H1 (cell line): ENCODE measurements around the gene TBC1D2B. TPM values are rescaled to one million over a fixed set of nuclear protein-coding genes. Genes with fewer than 3 reads are reported as not detected.

ENCODE experiments used
- CTCF ChIA-PET: fragments of 300-600 bp; sonication (Branson Sonifier 250); formaldehyde crosslinking; loops from one replicate; lab custom pipeline; 2021; ENCODE audit not compliant: partially characterized antibody; lab: Charles Lee
- POLR2A ChIA-PET: fragments of 300-600 bp; sonication (Branson Sonifier 250); formaldehyde crosslinking; loops from one replicate; lab custom pipeline; 2021; ENCODE audit warnings: inconsistent platforms; ENCODE audit not compliant: partially characterized antibody; lab: Charles Lee
- DNase-seq, 2 experiments: peaks; one replicate each; pipeline versions ENCODE4 v3.0.0 to v3.0.0-alpha.2; 2010 to 2022; ENCODE audit warnings: low spot score in 2 of 2, low read depth in 1 of 2, mixed read lengths in 1 of 2
- FAIRE-seq: peaks from 2 replicates; lab custom pipeline; 2011; peaks lifted over from hg19 to GRCh38; lab: Jason Lieb, UNC
- H2AFZ ChIP-seq: 2 replicates; pipeline ENCODE4 v1.8.1; 2012; ENCODE audit warnings: low read length, inconsistent platforms
- H2AK5ac ChIP-seq: 2 replicates; pipeline ENCODE4 v1.6.1; 2013; ENCODE audit warnings: low read depth, low read length
- H2BK120ac ChIP-seq: replicated peaks from 2 replicates; pipeline ENCODE3; 2013; ENCODE audit warnings: low read depth, low read length, inconsistent platforms
- H2BK12ac ChIP-seq: 2 replicates; pipeline ENCODE4 v1.6.1; 2013; ENCODE audit warnings: low read depth, low read length
- H2BK15ac ChIP-seq: 2 replicates; pipeline ENCODE4 v1.6.1; 2013; ENCODE audit warnings: low read length
- H2BK20ac ChIP-seq: 2 replicates; pipeline ENCODE4 v1.6.1; 2013; ENCODE audit warnings: low read length
- H2BK5ac ChIP-seq: 2 replicates; pipeline ENCODE4 v1.6.1; 2013; ENCODE audit warnings: low read depth, low read length
- H3K14ac ChIP-seq: 2 replicates; pipeline ENCODE4 v1.6.1; 2013; ENCODE audit warnings: inconsistent platforms; ENCODE audit not compliant: insufficient read length
- H3K18ac ChIP-seq: 2 replicates; pipeline ENCODE4 v1.6.1; 2013; ENCODE audit warnings: low read length; ENCODE audit errors: extremely low read depth
- H3K23ac ChIP-seq: 2 replicates; pipeline ENCODE4 v1.6.1; 2013; ENCODE audit warnings: inconsistent platforms; ENCODE audit not compliant: insufficient read length
- H3K23me2 ChIP-seq: 2 replicates; pipeline ENCODE4 v1.6.1; 2013; ENCODE audit warnings: low read depth, low read length
- H3K27ac ChIP-seq: 2 replicates; pipeline ENCODE4 v1.6.1; 2011; ENCODE audit warnings: low read depth, low read length, inconsistent platforms
- H3K27me3 ChIP-seq, 4 experiments: replicated peaks in 1 of 4; 1 replicate in 1 of 4; 2 replicates in 3 of 4; pipeline versions ENCODE4 v1.6.1 to v1.8.1; 2011 to 2013; ENCODE audit warnings: low read length in 3 of 4, mild to moderate bottlenecking in 3 of 4, inconsistent platforms in 2 of 4, mixed read lengths in 2 of 4, moderate library complexity in 1 of 4; ENCODE audit not compliant: control insufficient read depth in 3 of 4, insufficient read depth in 3 of 4; ENCODE audit errors: extremely low read depth in 1 of 4
- H3K36me3 ChIP-seq, 4 experiments: 2 replicates each; pipeline versions ENCODE4 v1.6.1 to v1.8.1; 2011 to 2013; ENCODE audit warnings: mild to moderate bottlenecking in 4 of 4, low read length in 3 of 4, moderate library complexity in 2 of 4, control low read depth in 1 of 4, inconsistent platforms in 1 of 4; ENCODE audit not compliant: insufficient read depth in 4 of 4, control insufficient read depth in 2 of 4
- H3K4ac ChIP-seq: replicated peaks from 2 replicates; pipeline ENCODE3; 2013; ENCODE audit warnings: low read length, low read depth, mixed read lengths, inconsistent platforms; ENCODE audit not compliant: insufficient read length
- H3K4me1 ChIP-seq, 4 experiments: replicated peaks in 1 of 4; 1 replicate in 1 of 4; 2 replicates in 3 of 4; pipeline versions ENCODE4 v1.6.1 to v1.8.1; 2011 to 2013; ENCODE audit warnings: low read length in 3 of 4, inconsistent platforms in 2 of 4, mixed read lengths in 1 of 4; ENCODE audit not compliant: insufficient read depth in 4 of 4, control insufficient read depth in 3 of 4
- H3K4me2 ChIP-seq, 2 experiments: 2 replicates each; pipeline versions ENCODE4 v1.6.1 to v1.8.1; 2011 to 2013; ENCODE audit warnings: low read depth in 2 of 2, low read length in 2 of 2, control low read depth in 1 of 2, inconsistent platforms in 1 of 2, mild to moderate bottlenecking in 1 of 2; ENCODE audit not compliant: insufficient read depth in 1 of 2
- H3K4me3 ChIP-seq, 4 experiments: fragments of 200-600, 300-600 bp in 1 of 4; sonication (generic), shearing (Covaris generic), sonication (Bioruptor Twin) in 1 of 4; 2 replicates each; pipeline versions ENCODE4 v1.5.1 to v1.8.1; 2011 to 2016; ENCODE audit warnings: low read length in 4 of 4, low read depth in 3 of 4, control low read depth in 2 of 4, inconsistent platforms in 2 of 4, mild to moderate bottlenecking in 2 of 4, mixed read lengths in 1 of 4, moderate library complexity in 1 of 4; ENCODE audit not compliant: insufficient read depth in 2 of 4; ENCODE audit errors: extremely low read depth in 1 of 4
- H3K56ac ChIP-seq: replicated peaks from 2 replicates; pipeline ENCODE3; 2013; ENCODE audit warnings: low read depth, mild to moderate bottlenecking, mixed read lengths, low read length, inconsistent platforms; ENCODE audit not compliant: insufficient read length
- H3K79me1 ChIP-seq: 2 replicates; pipeline ENCODE4 v1.6.1; 2013; ENCODE audit warnings: low read depth, low read length, control low read depth
- H3K79me2 ChIP-seq, 2 experiments: 2 replicates each; pipeline versions ENCODE4 v1.6.1 to v1.8.1; 2012 to 2013; ENCODE audit warnings: low read length in 2 of 2, mild to moderate bottlenecking in 2 of 2, inconsistent platforms in 1 of 2; ENCODE audit not compliant: insufficient read depth in 2 of 2, control insufficient read depth in 1 of 2
- H3K9ac ChIP-seq, 4 experiments: replicated peaks in 1 of 4; 1 replicate in 1 of 4; 2 replicates in 3 of 4; pipeline versions ENCODE4 v1.6.1 to v1.8.1; 2011 to 2013; ENCODE audit warnings: low read depth in 3 of 4, low read length in 3 of 4, control low read depth in 2 of 4, mild to moderate bottlenecking in 2 of 4, moderate library complexity in 2 of 4, inconsistent platforms in 1 of 4; ENCODE audit errors: extremely low read depth in 1 of 4
- H3K9me3 ChIP-seq, 2 experiments: 2 replicates each; pipeline versions ENCODE4 v1.6.1 to v1.8.1; 2012 to 2013; ENCODE audit warnings: mild to moderate bottlenecking in 2 of 2, moderate library complexity in 2 of 2, control low read depth in 1 of 2, inconsistent platforms in 1 of 2, low read depth in 1 of 2, low read length in 1 of 2, mixed read lengths in 1 of 2; ENCODE audit not compliant: insufficient read depth in 2 of 2
- H4K20me1 ChIP-seq, 2 experiments: replicated peaks in 1 of 2; 2 replicates each; pipeline versions ENCODE3 to v1.8.1; 2011 to 2013; ENCODE audit warnings: inconsistent platforms in 2 of 2, low read length in 2 of 2, mild to moderate bottlenecking in 1 of 2; ENCODE audit not compliant: insufficient read depth in 2 of 2, control insufficient read depth in 1 of 2
- H4K5ac ChIP-seq: 2 replicates; pipeline ENCODE4 v1.6.1; 2013; ENCODE audit warnings: low read length, low read depth, mixed read lengths, inconsistent platforms; ENCODE audit not compliant: insufficient read length
- H4K8ac ChIP-seq: 2 replicates; pipeline ENCODE4 v1.8.0; 2013; ENCODE audit warnings: mild to moderate bottlenecking, moderate library complexity, low read length, inconsistent platforms; ENCODE audit not compliant: insufficient read depth; ENCODE audit errors: extremely low read depth
- H4K91ac ChIP-seq: replicated peaks from 2 replicates; pipeline ENCODE3; 2013; ENCODE audit warnings: low read length, mixed read lengths, inconsistent platforms; ENCODE audit not compliant: insufficient read length
- SP2 ChIP-seq: IDR thresholded peaks from 2 replicates; pipeline ENCODE4 v1.6.1; 2012; ENCODE audit warnings: mild to moderate bottlenecking, low read length, inconsistent platforms
- WGBS, 2 experiments: shearing (Covaris generic) in 1 of 2; methylation state at CpG; one replicate each; pipeline versions ENCODE4 v1.1.6 to v1.1.7; 2013 to 2015; ENCODE audit warnings: low lambda C conversion rate in 2 of 2, mixed read lengths in 2 of 2, inconsistent platforms in 1 of 2, low coverage in 1 of 2, missing lambda C conversion rate in 1 of 2; ENCODE audit not compliant: insufficient replicate concordance in 2 of 2, insufficient coverage in 1 of 2, insufficient read length in 1 of 2; ENCODE audit errors: extremely low coverage in 1 of 2, missing lambda C conversion rate in 1 of 2; 5-methylcytosine and 5-hydroxymethylcytosine counted together
- polyA plus RNA-seq, 7 experiments: library from polyadenylated mRNA; depleted of rRNA in 3 of 7; stranded (reverse) in 5 of 7; unstranded in 2 of 7; fragments of >200 nt in 5 of 7; fragments of 200-250 nt in 2 of 7; gene quantifications; 1 replicate in 5 of 7; 2 replicates in 1 of 7; 4 replicates in 1 of 7; pipeline versions ENCODE4 v1.2.1 to v1.2.3, GENCODE V29; 2011 to 2013; ENCODE audit warnings: missing spikeins in 2 of 7, mixed read lengths in 2 of 7
- total RNA-seq: library from RNA; stranded (reverse); fragmentation: NEBNext Ultra II Directional; extraction: Animal tissue kit (Norgen Biotek cat#: 25700); gene quantifications from 2 replicates; pipeline ENCODE4 v1.2.1, GENCODE V29; 2021

Gene TBC1D2B
- total and polyA plus RNA-seq, 2 of the 8 experiments (the other 6 are each of a cell fraction or from before 2014, with no cell fraction given) = 11.9 to 19.5 TPM

GRCh38 chr15:78080088-78080460 is 2.6 kb upstream of the TBC1D2B start:
- no peak overlapping the region for H2AK5ac ChIP-seq
- CTCF ChIA-PET = interaction anchor here (2.5 kb wide), 1 partner anchor 10 kb away, joined by 9 read pairs; no protein-coding TSS in a partner anchor
- H3K4me3 ChIP-seq = no peak overlapping the region
- H3K27me3 ChIP-seq = no peaks in the 10 kb centered on the region; a peak in 1 of 7 replicates
- H3K14ac ChIP-seq = no peak overlapping the region
- no peak overlapping the region for H3K27ac ChIP-seq
- H2AFZ ChIP-seq = no peak overlapping the region
- no peak for DNase-seq
- no peak overlapping the region for H2BK20ac ChIP-seq
- no peak overlapping the region for H4K8ac ChIP-seq
- no peak overlapping the region for H3K56ac ChIP-seq
- 91% methylated on average over 8 of the region's 8 CpGs; no CpG with 5 or more reads in 1 of the 2 experiments for WGBS, 2 experiments
- no peak overlapping the region for H3K23ac ChIP-seq
- H3K79me2 ChIP-seq = no peaks in the 10 kb centered on the region
- H3K36me3 ChIP-seq = no peaks in the 10 kb centered on the region
- no peak for TF ChIP-seq SP2
- TF ChIP-seq, all 59 proteins: peak for 0
- no peak for FAIRE-seq
- H3K4me2 ChIP-seq = no peak overlapping the region
- H3K9me3 ChIP-seq = no peaks in the 10 kb centered on the region
- no peak overlapping the region for H4K5ac ChIP-seq
- H3K4me1 ChIP-seq = peaks cover 0 to 8% (median 3%) of the 10 kb centered on the region in 4 experiments; a peak in 4 of 7 replicates
- no peak overlapping the region for H2BK120ac ChIP-seq
- H2BK5ac ChIP-seq = no peak overlapping the region
- POLR2A ChIA-PET = interaction anchor here (1.1 to 1.6 kb wide), 2 partner anchors 10 to 14 kb away, joined by 3 read pairs; no protein-coding TSS in a partner anchor
- no peaks in the 10 kb centered on the region for H4K20me1 ChIP-seq
- no peak overlapping the region for H2BK15ac ChIP-seq
- peaks cover 9% of the 10 kb centered on the region for H3K23me2 ChIP-seq
- H3K4ac ChIP-seq = no peak overlapping the region
- H3K79me1 ChIP-seq = no peaks in the 10 kb centered on the region
- H4K91ac ChIP-seq = no peak overlapping the region
- no peak overlapping the region for H3K18ac ChIP-seq
- H3K9ac ChIP-seq = no peak overlapping the region
- no peak overlapping the region for H2BK12ac ChIP-seq
